GM23248 (cell line): ENCODE data around the gene APOM.

ENCODE experiments used
- EZH2 ChIP-seq: fragments of 200-600 bp; sonication (generic); IDR thresholded peaks from 2 replicates; pipeline ENCODE4 v1.6.1; 2018; ENCODE audit warnings: antibody characterized with exemption, mild to moderate bottlenecking; ENCODE audit not compliant: insufficient read depth, poor library complexity, severe bottlenecking
- EZH2phosphoT487 ChIP-seq: fragments of 200-600 bp; sonication (generic); IDR thresholded peaks from 2 replicates; pipeline ENCODE4 v1.6.1; 2018; ENCODE audit warnings: antibody characterized with exemption, moderate library complexity, mild to moderate bottlenecking, low read depth; ENCODE audit not compliant: insufficient read depth

GRCh38 chr6:31663126-31663960 is 7.6 kb downstream of the APOM start:
- no peak for TF ChIP-seq EZH2
- TF ChIP-seq EZH2phosphoT487 = no peak
